ENCODE measurements around the gene TRAIP.

Gene TRAIP

DNA sequence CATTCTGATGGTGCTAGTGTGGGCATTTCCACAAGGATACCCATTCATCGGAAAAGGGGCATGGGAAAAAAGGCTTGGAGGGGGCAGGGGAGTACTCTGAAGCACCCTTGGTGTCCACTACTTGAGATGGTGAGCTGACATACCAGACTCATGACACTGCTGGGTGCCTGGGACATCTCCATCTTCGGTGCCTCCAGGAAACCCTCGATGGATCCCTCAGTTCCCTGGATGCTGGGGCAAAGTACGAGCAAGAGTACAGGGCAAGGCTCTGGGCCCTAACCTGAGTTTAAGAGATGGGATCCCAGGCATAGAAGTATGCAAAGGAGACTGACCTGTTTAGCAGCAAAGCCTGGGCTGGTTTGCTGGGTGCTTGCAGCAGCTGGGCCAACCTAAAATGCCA, 64.8 kb downstream of the TRAIP start:
- TF ChIP-seq, protein P1, sequence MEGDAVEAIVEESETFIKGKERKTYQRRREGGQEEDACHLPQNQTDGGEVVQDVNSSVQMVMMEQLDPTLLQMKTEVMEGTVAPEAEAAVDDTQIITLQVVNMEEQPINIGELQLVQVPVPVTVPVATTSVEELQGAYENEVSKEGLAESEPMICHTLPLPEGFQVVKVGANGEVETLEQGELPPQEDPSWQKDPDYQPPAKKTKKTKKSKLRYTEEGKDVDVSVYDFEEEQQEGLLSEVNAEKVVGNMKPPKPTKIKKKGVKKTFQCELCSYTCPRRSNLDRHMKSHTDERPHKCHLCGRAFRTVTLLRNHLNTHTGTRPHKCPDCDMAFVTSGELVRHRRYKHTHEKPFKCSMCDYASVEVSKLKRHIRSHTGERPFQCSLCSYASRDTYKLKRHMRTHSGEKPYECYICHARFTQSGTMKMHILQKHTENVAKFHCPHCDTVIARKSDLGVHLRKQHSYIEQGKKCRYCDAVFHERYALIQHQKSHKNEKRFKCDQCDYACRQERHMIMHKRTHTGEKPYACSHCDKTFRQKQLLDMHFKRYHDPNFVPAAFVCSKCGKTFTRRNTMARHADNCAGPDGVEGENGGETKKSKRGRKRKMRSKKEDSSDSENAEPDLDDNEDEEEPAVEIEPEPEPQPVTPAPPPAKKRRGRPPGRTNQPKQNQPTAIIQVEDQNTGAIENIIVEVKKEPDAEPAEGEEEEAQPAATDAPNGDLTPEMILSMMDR (IDR thresholded peaks at IDR 0.05; ENCODE audit: insufficient read depth, low read depth, low read length, missing control alignments) = no peak
- DNase-seq (ENCODE audit: low read depth) = no peak
- H3K4me3 ChIP-seq (ENCODE audit: low read length) = no peak overlapping the region

DNA sequence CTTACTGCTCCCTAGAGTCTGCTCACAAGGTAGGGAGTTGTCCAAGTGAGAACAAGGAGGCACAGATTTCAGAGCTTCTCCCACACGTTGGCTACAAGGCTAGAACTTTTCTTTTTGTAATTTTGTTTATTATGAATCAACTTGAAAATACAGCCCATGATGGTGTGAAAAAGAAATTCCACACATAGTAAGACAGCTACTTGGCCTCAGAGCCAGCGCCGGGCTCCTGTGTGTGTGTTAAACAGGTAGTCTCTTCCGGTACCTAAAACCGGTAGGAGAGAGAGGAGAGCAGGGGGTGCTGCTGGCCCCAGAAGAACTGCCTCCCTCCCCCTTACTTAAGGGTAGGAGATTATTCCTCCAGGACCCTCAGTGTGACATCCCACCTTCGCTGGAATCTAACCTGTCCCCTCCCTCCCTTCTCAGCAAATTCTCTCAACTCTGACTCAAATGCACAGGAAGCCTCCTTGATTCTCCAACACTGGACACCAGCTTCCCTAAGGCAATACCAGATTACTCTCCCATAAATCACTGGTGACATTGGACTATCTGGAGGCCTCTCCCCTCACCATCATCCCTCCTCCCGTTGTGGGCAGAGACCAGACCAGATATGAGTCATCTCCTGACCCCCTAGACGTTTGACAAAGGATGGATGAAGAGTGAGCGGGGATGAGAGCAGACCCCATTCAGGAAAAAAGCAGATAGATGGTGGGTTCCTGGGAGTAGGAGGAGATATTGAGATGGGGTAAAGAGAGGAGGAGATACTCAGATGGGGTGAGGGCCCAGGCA, 65.5 kb downstream of the TRAIP start:
- peak; percentile 29 for DNase-seq (ENCODE audit: low read depth)
- TF ChIP-seq, protein P1 (IDR thresholded peaks at IDR 0.05; ENCODE audit: insufficient read depth, low read depth, low read length, missing control alignments) = no peak
- no peak overlapping the region for H3K4me3 ChIP-seq (ENCODE audit: low read length)

DNA sequence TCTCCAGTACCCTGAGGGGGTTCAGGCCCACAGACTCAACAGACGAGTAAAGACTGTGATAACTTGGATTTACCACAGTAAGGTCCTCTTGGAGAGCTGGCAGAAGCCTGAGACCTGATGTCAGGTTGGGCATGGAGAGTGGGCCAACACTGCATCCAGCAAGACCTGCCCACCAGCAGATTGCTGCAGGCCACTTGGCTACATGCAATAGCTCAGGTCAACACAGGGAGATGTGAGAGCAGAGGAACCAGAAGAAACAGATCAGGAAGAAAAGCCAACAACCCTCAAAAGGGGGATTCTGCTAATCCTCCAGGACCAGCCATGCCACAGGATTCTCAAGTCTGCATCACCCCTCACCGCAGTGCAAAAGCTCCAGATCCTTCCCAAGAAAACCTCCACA, 68.3 kb downstream of the TRAIP start:
- no peak overlapping the region for H3K4me3 ChIP-seq (ENCODE audit: low read length)
- TF ChIP-seq, protein P1 (IDR thresholded peaks at IDR 0.05; ENCODE audit: insufficient read depth, low read depth, low read length, missing control alignments) = no peak
- no peak for DNase-seq (ENCODE audit: low read depth)

DNA sequence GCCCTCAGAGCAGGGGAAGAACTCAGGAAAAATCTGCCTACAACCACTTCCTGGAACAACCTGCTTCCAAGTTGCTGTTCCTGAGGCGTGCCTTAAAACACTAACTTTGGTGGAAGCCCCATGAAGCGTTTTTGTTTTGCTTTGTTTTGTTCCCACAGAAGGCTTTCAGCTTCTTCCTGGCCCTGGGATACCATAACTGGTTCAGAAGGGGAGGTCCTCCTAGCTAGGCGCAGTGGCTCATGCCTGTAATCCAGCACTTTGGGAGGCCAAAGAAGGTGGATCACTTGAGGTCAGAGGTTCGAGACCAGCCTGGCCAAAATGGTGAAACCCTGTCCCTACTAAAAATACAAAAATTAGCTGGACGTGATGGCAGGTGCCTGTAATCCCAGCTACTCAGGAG, 68.8 kb downstream of the TRAIP start:
- DNase-seq (ENCODE audit: low read depth) = no peak
- TF ChIP-seq, protein P1 (IDR thresholded peaks at IDR 0.05; ENCODE audit: insufficient read depth, low read depth, low read length, missing control alignments) = no peak
- no peak overlapping the region for H3K4me3 ChIP-seq (ENCODE audit: low read length)

DNA sequence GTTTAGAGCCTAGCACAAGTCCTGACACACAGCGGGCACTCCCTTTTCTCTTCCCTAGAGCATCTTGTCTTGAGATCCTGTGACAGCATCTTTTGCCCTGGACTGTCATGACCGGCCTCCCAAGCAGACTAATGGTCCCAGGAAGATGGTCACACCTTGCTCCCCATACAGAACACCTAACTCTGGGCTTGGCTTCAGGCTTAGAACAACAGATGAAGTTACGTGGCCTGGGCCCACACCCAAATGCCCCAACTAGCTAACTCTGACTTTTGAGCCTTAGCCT, 69.2 kb downstream of the TRAIP start:
- TF ChIP-seq, protein P1 (IDR thresholded peaks at IDR 0.05; ENCODE audit: insufficient read depth, low read depth, low read length, missing control alignments) = no peak
- peak; percentile 90 for DNase-seq (ENCODE audit: low read depth)
- H3K4me3 ChIP-seq (ENCODE audit: low read length) = peak overlapping the region; percentile 90

DNA sequence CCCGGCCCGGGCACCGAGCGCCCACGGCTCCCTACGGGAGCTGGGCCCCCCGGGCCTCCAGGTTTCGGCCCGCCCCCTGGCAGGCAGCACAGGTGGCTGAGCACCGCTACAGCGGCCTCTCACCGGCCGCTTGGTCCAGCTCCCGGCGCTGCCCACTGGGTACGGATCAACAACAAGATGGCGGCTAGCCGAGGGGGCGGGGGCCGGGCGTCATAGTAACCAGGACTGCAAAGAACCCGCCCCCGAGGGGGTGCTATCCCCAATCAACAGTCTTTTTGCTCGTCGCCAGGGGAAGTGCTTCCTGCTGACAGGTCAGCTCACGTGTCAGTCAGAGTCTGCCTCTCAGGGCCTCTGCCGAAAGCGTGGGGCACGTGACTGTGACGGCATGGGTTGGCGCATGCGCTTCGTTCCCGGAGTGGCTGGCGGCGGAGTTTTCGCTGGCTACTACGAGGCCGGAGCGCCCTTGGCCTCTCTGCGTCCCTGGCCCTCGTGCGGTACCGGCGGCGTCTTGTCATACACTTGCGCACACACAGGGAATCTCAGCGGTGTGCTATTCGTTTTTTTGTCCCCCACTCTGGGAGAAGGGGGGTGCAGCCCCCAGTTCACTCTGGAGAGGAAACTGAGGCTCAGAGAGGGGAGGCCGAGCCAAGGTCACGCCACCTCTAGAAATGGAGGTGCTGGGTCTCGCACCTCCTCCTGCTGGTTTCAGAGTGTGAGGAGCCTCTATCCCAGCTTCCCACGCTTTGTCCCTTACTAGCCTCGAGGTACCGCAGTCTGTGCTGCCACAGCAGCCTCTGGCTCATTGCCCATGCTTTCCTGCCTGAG, 69.8 kb downstream of the TRAIP start, which contains the start of gene IP6K1:
TSS of gene IP6K1 (minus strand) at position 186 of the 825 bp plus-strand sequence. CDS start 38,502 bp downstream, outside the sequence.
- DNase-seq (ENCODE audit: low read depth) = peak; percentile 100
- H3K4me3 ChIP-seq (ENCODE audit: low read length) = peak within 1 kb of the TSS; percentile 90
- TF ChIP-seq, protein P1 (IDR thresholded peaks at IDR 0.05; ENCODE audit: insufficient read depth, low read depth, low read length, missing control alignments) = no peak

All from epithelial cell of esophagus (primary cell).